Activated naive CD4-positive, alpha-beta T cell treated with Interleukin-2 at 50 U/mL for 16 hours (primary cell): ENCODE measurements around the gene PROZ.
A peak's percentile ranks its signal among the peaks of the same experiment; 100 is the strongest.

ENCODE experiments used
- DNase-seq: peaks from one replicate; pipeline ENCODE4 v3.0.0-alpha.2; 2020

PROZ gene

DNA sequence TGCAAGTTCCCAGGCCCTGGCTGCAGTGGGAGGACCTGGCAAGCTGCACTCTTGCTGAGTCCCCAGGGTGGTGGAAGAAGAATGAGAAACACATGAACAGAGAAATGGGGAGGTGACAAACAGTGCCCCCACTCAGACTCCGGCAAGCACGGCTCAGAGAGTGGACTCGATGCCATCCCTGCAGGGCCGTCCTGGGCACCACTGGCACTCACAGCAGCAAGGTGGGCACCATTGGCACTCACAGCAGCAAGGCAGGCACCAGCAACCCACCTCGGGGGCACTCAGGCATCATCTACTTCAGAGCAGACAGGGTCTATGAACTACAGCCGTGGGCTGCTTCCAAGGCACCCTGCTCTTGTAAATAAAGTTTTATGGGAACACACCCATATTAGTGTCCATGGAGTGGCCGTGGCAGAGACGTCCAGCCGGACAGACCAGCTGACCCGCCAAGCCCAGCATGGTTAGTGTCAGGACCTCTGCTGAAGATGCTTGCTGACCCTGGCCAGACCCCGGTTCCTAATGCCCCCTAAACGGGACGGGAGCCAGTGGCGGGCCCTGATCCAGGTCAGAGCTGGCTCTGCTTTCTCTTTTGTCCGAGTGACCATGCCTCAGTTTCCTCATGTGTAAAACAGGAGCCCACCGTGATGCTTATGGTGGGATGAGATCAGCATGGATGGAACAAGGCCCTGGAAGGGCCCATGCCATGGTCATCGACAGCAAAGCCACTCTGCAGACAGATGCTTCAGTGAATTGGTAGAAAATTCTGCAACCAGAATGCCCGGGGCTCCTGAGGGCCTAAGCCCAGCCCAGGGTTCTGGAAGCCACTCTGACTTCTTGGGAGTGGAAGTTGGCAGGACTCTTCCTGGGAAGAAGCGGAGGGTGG is 37.9 kb upstream of the PROZ start:
- no peak for DNase-seq

DNA sequence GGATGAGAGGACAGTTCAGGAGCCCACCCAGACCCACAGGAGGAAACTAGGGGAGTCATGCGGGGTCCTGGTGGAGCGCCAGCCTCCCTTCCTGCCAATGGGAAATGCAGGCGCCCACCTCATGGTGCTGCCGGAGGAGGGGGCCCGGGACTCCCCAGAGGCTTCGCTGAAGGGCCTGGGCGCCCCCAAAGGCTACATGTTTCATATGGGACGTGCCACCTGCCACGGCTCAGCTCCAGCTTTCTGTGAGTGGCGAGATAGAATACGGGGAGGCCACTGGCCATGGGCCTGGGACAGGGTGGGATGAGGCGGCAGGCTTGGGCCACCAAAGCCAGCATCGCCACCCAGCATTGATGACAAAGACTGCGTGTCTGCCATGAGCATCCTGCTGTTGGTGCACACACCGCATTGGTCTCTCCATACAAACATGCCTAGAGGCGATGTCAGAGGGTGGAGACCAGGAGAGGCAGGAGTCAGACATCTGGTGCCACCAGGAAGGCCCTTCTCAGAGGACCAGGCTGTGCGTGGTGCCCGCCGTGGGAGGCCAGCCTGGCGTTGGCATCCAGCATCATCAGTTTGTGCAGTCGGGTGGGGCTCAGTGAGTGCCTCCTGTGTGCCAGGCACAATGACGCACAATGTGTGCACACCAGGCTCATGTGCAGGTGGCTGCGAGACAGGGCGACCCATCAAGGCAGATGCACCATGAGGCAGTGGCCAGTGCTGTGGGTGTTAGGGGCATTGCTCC is 37.1 kb upstream of the PROZ start:
- DNase-seq: no peak

DNA sequence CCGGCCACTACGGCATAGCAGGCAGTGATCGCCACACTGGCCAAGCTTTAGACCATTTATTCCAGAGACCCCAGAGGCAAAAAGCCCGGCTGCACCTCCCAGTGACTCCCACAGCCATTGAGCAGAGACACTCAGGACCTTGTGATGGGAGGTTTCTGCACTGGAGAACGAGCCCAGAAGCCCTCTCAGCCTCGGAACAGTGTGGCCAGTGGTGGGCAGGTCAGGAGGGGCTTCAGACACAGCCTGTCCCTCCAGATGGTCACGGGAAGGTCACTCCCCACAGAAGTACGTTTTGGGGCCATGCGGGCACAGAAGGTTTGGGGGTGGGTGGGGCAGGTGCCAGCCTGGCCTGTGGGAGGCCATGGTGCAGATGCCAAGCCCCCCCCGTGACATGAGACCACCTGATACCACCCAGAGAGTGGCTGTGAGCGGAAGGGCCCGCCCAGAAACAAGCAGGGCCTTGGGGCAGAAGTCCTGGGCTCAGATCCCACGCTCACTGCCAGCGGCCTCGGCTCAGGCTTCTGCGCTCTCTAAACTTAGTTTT is 36.4 kb upstream of the PROZ start:
- no peak for DNase-seq

DNA sequence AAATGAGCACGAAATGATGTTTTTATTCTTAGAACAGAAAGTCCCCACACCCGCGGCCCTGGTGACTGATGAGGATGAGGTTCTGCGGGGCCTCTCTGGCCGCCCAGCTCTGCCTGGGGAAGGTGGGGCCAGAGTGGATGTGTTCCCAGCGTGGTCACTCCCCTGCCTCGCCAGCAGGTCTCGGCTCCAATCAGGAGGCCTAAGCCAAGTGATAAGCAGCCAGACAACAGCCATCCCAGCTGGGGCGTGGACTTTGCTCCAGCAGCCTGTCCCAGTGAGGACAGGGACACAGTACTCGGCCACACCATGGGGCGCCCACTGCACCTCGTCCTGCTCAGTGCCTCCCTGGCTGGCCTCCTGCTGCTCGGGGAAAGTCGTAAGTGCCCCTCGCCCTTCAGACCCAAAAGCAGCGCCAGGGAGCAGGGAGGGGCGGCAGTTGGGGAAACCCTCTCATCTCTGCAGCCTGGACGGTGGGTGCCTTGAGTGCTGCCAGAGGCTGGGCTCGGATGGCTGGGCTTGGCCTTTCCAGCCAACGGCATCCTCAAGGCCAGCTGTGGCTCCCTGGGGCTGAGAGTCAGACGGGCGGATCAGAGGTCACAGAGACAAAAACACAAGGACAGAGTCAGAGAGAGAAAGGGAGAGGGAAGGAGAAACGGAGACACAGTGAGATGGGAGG is 35.8 kb upstream of the PROZ start, which contains the start of gene F10:
F10 (plus strand) TSS at position 250 of the 676 bp plus-strand sequence; CDS start at position 307, 57 bp downstream.
- DNase-seq: no peak

DNA sequence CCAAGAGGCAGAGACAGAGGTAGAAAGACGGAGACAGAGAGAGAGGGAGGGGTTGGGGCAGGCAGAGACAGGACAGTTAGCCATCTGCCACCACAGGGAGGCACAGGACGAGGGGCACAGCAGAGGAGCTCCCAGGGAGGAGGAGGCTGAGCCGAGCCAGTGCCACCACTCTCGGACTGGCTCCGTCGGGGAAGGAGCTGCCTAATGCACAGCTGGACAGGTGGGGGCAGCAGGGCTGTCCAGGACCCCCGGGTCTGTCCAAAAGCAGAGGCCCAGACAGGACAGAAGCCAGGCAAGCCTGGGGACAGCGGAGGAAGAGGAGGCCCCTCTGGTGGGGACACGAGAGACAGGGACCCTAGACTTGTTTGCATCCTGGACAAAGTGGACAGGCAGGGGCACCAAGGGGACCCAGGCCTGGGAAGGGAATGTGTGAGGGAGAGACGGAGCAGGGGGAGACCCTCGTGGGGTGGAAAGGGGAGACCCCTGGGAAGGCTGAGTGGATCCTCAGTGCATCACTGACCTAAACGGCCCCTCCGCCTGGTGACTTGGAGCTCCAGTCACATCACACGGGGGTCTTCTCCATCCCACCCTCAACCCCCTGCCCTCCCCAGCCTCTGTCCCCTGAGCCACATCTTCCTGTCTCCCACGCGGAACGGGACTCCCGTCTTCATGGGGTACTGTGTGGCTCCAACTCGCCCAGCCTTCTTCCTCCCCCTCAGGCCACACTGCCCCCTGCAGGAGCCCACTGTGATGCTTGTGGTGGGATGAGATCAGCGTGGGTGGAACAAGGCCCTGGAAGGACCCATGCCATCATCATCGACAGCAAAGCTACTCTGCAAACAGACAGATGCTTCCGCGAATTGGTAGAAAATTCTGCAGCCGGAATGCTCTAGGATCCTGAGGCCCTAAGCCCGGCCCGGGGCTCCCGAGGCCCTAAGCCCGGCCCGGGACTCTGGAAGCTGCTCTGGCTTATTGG is 34.9 kb upstream of the PROZ start:
- no peak for DNase-seq

DNA sequence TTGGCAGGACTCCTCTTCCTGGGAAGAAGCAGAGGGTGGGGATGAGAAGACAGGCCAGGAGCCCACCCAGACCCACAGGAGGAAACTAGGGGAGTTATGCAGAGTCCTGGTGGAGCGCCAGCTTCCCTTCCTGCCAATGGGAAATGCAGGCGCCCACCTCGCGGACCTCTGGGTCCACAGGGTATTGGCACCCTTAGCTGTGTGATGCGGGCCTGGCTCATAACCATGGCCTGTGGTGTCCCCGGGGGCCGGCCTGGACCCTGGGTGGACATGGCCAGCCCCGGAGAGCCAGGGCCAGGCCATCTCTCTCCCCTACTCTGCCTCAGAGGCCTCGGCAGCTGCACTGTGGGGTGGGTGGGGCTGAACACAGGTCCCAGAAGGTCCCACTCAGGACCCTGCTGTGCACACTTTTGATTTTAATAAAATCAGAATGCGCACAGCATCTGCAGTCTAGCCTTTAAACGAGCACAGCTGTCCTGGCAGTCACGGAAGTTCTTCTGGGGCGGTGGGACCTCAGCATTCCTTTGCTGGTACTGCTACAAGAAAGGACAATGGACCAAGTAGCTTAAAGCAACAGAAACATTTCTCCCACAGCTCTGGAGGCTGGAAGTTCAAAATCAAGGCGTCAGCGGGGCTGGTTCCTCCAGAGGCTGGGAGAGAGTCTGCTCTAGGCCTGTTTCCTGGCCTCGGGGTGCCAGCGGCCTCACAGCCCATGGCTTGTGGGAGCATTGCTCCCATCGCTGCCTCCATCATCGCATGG is 34.1 kb upstream of the PROZ start:
- DNase-seq: no peak

DNA sequence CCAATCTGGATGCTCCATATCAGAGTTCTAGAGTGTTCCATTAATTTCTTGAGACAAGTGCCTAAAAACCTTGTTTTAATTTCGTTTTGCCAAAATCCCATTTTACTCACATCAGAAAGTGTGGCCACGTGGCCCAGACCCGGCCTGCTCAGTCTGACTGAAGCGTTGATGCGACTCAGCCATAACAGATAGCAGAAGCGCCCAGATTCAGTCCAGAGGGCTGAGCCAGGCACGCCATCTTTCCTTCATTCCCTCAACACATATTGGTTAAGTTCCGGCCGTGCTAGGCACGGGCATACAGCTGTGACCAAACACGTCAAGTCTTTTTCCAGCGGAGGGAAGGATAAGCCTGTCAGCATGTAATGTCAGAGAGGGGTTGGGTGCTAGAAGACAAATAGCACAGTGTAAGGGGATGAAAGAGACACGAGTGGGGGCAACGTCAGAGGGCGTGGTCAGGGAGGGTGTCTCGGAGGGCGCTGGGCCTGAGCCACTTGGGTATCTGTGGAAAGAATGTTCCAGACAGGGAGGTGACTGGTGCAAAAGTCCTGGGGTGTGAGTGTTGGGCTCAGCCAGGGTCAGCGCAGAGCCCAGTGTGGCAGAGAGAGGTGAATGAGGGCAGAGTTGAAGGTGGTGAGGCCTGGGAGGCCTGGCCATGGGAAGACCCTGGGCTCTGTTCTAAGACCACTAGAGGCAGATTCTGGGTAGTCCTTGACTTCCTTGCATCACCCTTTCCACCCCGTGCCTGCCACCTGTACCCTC is 32.8 kb upstream of the PROZ start:
- no peak for DNase-seq

DNA sequence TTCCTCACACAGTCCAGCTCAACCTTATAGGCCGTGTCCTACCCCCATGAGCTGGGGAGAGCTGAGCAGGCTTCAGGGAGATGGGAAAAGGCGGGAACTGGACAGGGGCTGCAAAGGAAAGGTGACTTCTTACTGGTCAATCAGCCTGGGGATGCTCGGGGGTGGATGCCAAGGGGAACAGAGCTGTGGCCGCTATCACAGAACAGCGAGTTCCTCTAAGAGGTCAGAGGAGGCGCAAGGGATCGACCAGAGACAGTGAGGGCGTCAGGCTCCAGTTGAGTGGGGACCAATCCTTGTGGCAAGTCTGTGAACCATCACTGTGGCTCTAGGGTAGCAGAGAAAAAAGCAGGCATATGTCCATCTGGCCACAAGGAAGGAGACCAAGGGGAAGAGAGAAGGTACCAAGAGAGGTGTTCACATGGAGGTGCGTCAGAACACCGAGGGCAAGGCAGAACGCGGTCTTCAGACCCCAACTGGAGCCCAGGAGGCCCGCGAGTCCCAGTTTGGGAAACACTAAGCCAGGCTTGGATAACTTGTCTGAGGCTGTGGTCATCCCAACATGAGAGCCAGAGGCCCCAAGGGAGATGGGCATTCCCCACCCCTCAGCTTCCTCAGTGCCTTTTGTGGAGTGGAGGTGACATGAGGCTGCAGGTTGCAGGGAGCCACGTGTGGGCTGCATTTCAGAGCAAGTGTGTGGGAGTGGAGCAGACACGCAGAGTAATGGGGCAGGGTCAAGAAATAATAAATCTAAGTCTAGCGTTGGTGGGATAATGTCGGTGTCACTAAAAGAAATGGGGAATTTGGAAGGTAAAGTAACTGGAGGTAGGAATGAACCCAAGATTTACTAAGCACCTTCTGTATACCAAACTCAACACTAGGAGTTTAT is 31.9 kb upstream of the PROZ start:
- DNase-seq: no peak

DNA sequence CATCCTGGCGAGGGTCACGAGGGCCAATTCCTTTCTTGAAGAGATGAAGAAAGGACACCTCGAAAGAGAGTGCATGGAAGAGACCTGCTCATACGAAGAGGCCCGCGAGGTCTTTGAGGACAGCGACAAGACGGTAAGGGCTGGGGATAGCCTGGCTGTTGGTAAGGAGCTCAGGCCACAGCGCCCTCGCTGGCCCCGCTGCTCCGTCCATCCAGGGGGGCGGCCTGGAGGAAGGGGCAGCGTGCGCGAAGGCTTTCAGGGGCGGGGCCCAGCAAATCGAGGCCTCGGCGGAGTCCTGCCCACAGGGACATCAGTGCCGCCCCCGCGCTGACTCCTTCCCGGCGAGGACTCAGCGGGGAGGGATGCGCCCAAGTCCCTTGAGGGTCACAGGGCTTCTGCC is 29.0 kb upstream of the PROZ start:
- no peak for DNase-seq

DNA sequence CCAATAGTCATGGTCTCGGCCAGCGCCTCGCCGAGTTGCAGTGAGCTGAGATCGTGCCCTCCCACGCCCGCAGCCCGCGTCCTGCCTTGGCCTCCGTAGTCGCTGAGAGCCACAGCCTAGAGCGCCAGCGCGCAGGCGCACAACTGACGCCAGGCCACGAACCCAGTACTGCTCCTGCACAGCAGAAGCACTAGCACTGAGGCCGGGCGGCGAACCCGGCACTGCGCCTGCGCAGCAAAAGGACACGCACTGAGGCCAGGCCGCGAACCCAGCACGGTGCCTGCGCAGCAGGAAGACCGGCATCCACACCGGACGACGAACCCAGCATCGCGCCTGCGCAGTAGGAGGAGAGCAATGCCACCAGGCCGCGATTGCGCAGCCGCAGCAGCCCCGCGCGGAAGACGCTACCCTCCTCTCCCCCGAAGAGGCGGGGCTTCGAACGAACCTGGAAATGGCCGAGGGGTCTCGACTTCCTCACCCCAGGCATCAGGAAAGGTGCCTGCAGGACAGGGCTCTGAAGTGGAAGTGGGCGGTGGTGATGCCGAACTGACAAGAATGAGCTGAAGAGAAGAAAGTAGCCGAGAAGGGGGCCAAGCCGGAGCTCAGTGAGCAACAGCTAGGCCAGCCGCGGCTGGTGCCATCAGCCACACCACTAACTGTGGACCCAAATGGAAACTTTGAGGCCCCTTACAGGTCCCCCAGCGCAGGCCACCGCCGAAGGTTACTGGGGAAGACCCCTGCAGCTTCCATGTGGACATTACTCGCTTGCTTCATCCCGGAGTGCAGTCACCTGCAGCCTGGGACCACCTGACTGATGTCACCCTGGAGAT is 28.3 kb upstream of the PROZ start:
- DNase-seq: peak; percentile 48

DNA sequence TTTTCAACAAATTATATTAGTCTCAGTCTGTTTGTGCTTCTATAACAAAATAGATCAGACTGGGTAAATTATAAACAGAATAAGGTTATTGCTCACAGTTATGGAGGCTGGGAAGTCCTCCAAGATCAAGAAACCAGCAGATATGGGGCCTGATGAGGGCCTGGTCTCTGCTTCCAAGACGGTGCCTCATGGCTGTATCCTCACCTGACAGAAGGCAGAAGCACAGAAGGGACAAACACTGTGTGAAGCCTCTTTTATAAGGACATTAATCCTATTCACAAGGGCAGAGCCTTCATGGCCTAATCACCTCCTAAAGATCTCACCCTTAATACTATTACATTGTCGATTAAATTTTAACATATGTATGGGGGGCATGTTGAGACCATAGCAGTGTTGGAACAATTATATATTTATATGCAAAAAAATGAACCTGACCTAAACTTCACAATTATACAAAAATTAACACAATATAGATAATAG is 23.1 kb upstream of the PROZ start:
- no peak for DNase-seq

DNA sequence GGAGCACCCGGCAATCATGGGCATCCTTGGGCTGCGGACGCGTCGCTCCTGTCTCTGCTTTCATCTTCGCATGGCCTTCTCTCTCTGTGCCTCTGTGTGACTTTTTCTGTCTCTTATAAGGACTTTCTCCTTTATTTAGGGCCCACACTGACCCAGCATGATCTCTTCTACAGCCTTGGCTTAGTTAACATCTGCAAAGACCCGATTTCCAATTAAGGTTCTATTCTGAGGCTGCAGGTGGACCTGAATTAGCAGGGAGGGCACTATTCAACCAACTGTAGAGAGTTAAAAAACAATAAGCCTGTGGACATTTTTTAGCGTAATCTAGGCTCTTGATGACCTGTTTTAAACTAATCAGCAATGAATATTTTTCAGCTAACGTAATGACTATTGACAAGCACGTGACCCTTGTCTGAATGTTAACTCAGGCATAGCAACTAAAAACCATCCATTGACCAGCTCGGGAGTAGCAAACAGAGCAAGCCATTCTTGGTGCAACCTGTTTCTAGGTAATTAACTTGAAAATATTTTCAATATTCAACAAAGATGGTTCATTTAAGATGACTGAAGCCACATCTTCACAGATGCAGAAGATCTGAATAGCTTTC is 20.7 kb upstream of the PROZ start:
- no peak for DNase-seq

DNA sequence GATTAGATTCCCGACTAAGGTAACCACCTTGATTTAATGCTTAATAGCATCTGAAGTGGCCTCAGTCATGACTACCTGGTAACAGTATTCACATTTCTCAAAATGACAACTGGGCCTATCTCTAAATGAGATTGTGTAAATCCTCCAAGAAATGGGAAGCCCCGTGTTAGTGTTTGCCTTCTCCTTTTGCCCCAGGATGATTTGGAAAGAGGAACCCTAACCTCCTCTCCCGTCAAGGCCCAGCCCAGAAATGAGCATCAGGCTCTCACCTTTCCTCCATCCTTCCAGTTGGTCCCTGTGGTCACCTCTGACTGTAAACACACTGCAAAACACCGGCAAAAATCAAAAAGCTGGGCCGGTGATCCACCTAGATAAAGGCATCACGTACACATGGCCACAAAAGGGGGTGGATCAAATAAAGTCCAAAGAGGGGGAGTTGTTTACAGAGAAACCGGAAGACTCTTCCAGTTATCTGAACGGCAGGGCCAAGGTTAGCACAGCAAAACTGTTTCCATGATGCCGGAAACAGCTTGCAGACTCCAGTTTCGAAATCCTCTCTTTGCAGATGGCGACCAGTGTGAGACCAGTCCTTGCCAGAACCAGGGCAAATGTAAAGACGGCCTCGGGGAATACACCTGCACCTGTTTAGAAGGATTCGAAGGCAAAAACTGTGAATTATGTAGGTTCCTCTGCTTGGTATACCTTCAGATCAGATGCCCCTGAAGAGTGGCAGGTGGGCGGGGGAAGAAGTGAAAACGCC is 19.5 kb upstream of the PROZ start:
- DNase-seq: no peak

DNA sequence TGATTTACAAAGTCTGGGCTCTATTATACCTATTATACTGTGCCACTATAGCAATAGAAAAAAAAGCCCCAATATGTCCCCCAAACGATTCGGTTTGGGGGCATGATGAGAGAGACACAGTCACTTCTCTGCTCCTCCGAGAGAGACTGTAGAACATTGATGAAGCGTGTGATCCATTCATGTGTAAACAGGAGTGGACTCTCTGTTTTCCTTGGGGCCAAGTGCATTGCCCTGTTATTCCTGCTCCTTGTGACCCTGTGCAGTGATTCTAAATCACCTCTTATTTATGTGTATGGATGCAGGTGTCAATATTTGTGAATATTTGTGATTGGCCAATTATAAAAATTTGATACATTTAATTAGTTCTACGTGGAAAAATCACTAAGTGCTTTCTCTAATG is 18.9 kb upstream of the PROZ start:
- DNase-seq: no peak

DNA sequence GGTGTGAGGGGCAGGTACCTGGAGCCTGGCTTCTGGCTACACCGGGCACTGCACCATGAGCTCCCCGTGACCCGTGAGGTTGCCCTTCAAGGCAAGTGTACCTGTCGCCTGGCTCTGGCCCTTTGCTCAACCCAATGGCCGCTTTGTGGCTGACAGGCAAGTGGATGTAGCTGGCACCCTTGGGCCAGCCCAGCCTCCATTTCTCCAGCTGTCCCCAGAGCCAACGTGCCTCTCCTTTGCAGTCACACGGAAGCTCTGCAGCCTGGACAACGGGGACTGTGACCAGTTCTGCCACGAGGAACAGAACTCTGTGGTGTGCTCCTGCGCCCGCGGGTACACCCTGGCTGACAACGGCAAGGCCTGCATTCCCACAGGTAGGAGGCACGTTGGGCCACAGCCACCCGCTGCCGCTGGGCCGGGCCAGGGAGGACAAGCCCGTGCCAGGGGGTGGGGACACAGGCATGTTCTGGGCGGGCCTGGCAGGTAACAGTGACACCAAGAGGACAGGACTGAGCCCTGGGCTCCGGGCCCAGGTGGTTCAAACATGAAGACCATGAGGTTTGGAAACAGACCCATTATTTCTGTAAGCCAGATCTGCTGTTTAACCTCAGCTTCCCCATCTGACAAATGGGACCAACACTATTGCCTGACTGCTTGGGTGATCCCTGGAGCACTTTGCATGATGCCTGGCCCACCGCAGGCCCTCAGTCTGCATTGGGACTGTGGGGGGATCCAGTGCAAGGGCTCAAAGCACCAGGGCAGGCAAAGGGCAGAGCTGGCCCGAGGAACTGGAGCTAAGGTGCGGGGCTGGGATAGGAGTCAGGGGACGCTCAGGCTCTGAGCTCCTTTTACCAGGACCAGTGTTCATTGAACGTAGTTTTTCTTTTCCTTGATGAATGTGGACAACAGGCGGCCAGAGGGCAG is 17.5 kb upstream of the PROZ start:
- DNase-seq: no peak

DNA sequence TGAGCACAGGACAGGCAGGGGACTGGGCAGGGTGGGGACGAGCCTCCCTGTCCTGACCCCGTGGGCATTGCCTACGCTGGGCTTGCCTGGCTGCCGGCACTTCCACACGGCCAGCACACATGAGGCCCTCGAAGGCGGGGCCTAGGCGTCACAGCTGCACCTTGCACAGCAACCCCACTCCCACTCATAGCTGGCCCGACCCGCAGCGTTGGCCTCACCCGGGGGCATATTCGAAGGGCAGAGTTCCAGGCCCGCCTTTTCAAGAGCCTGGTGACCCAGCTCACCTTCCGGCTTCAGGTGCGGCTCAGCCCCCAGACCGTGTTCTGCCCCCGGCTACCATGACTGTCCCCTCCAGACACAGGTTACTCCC is 16.9 kb upstream of the PROZ start:
- no peak for DNase-seq
